IMR-90 (cell line): Measurements from ENCODE around the gene ID3. TPM values are rescaled to one million over a fixed set of nuclear protein-coding genes. Genes with fewer than 3 reads are reported as not detected.
A peak's percentile ranks its signal among the peaks of the same experiment; 100 is the strongest.

Source experiments
- ATAC-seq: fragments of 200-7000 bp; cut with Tn5 transposase; 2 replicates; pipeline ENCODE4 v1.9.1; 2020; ENCODE audit warnings: low read depth, mild to moderate bottlenecking, moderate library complexity
- BruUV-seq: library from RNA; stranded (reverse); fragments of 400-500 nt; replicated peaks from 2 replicates; lab custom pipeline; 2021; lab: Mats Ljungman, UMichigan
- CTCF ChIA-PET: fragments of 300-600 bp; formaldehyde crosslinking; extraction: SDS; loops from one replicate; lab custom pipeline; 2021; ENCODE audit warnings: antibody characterized with exemption; lab: Yijun Ruan, JAX
- POLR2A ChIA-PET: fragments of 300-600 bp; sonication (Branson Sonifier 250); formaldehyde crosslinking; loops from one replicate; lab custom pipeline; 2022; ENCODE audit warnings: antibody characterized with exemption; ENCODE audit not compliant: unreplicated experiment; lab: Charles Lee
- DNase-seq: peaks from one replicate; pipeline ENCODE4 v3.0.0; 2013
- H2AFZ ChIP-seq: replicated peaks from 2 replicates; pipeline ENCODE3; 2013; ENCODE audit warnings: low read length, mild to moderate bottlenecking; ENCODE audit not compliant: poor library complexity
- H2AK5ac ChIP-seq: 2 replicates; pipeline ENCODE4 v1.6.1; 2013; ENCODE audit warnings: low read depth, low read length, inconsistent platforms
- H2AK9ac ChIP-seq: replicated peaks from 2 replicates; pipeline ENCODE3; 2013; ENCODE audit warnings: mild to moderate bottlenecking, low read depth, low read length, moderate library complexity; ENCODE audit not compliant: poor library complexity
- H2BK120ac ChIP-seq: 2 replicates; pipeline ENCODE4 v1.6.1; 2013; ENCODE audit warnings: low read depth, low read length, inconsistent platforms
- H2BK15ac ChIP-seq: 3 replicates; pipeline ENCODE4 v1.6.1; 2013; ENCODE audit warnings: low read depth, low read length, inconsistent platforms
- H2BK20ac ChIP-seq: 2 replicates; pipeline ENCODE4 v1.6.1; 2013; ENCODE audit warnings: low read depth, mild to moderate bottlenecking, inconsistent platforms, low read length, moderate library complexity
- H2BK5ac ChIP-seq: 2 replicates; pipeline ENCODE4 v1.6.1; 2013; ENCODE audit warnings: mild to moderate bottlenecking, low read depth, low read length, inconsistent platforms; ENCODE audit not compliant: poor library complexity, severe bottlenecking
- H3K14ac ChIP-seq: replicated peaks from 2 replicates; pipeline ENCODE4 v1.6.1; 2013; ENCODE audit warnings: low read depth, low read length, inconsistent platforms
- H3K18ac ChIP-seq: 2 replicates; pipeline ENCODE4 v1.6.1; 2013; ENCODE audit warnings: low read depth, low read length, control low read depth
- H3K23ac ChIP-seq: 2 replicates; pipeline ENCODE4 v1.6.1; 2013; ENCODE audit warnings: low read depth, low read length, inconsistent platforms
- H3K27ac ChIP-seq: 2 replicates; pipeline ENCODE4 v1.5.1; 2013; ENCODE audit warnings: mild to moderate bottlenecking, control low read depth, low read length; ENCODE audit not compliant: insufficient read depth
- H3K27me3 ChIP-seq: 2 replicates; pipeline ENCODE4 v1.6.1; 2013; ENCODE audit warnings: low read length; ENCODE audit not compliant: control insufficient read depth, insufficient read depth
- H3K36me3 ChIP-seq: 2 replicates; pipeline ENCODE4 v1.6.1; 2013; ENCODE audit warnings: low read length, mixed read lengths; ENCODE audit not compliant: control insufficient read depth, insufficient read depth
- H3K4ac ChIP-seq: 2 replicates; pipeline ENCODE4 v1.6.1; 2013; ENCODE audit warnings: low read depth, low read length, inconsistent platforms
- H3K4me1 ChIP-seq: 2 replicates; pipeline ENCODE4 v1.6.1; 2013; ENCODE audit warnings: low read length, mixed read lengths; ENCODE audit not compliant: control insufficient read depth, insufficient read depth
- H3K4me2 ChIP-seq: 2 replicates; pipeline ENCODE4 v1.6.1; 2013; ENCODE audit warnings: low read depth, mild to moderate bottlenecking, control low read depth, low read length, moderate library complexity
- H3K4me3 ChIP-seq: 2 replicates; pipeline ENCODE4 v1.5.1; 2013; ENCODE audit warnings: low read depth, mild to moderate bottlenecking, control low read depth, low read length, moderate library complexity; ENCODE audit not compliant: insufficient read depth
- H3K56ac ChIP-seq: 2 replicates; pipeline ENCODE4 v1.6.1; 2013; ENCODE audit warnings: low read length, inconsistent platforms; ENCODE audit not compliant: insufficient read depth; ENCODE audit errors: extremely low read depth
- H3K79me1 ChIP-seq, 2 experiments: 2 replicates each; pipeline ENCODE4 v1.6.1; 2013; ENCODE audit warnings: low read length in 2 of 2, inconsistent platforms in 1 of 2, low read depth in 1 of 2
- H3K9ac ChIP-seq: 2 replicates; pipeline ENCODE4 v1.6.1; 2013; ENCODE audit warnings: low read depth, low read length, control low read depth
- H3K9me1 ChIP-seq: 2 replicates; pipeline ENCODE4 v1.6.1; 2013; ENCODE audit warnings: low read length, inconsistent platforms; ENCODE audit not compliant: insufficient read depth
- H3K9me3 ChIP-seq: 2 replicates; pipeline ENCODE4 v1.6.1; 2013; ENCODE audit warnings: low read length; ENCODE audit not compliant: control insufficient read depth, insufficient read depth
- H4K20me1 ChIP-seq: 2 replicates; pipeline ENCODE4 v1.6.1; 2013; ENCODE audit warnings: low read length, inconsistent platforms; ENCODE audit not compliant: insufficient read depth
- H4K5ac ChIP-seq: 2 replicates; pipeline ENCODE4 v1.6.1; 2013; ENCODE audit warnings: mild to moderate bottlenecking, low read depth, low read length, control low read depth
- H4K8ac ChIP-seq, 2 experiments: 2 replicates each; pipeline ENCODE4 v1.6.1; 2013; ENCODE audit warnings: low read depth in 2 of 2, low read length in 2 of 2, control low read depth in 1 of 2, inconsistent platforms in 1 of 2
- H4K91ac ChIP-seq: 2 replicates; pipeline ENCODE4 v1.6.1; 2013; ENCODE audit warnings: low read depth, low read length, inconsistent platforms; ENCODE audit not compliant: insufficient read depth
- BHLHE40 ChIP-seq: fragments of 150-350 bp; IDR thresholded peaks from 2 replicates; pipeline ENCODE4 v1.6.1; 2016; ENCODE audit warnings: mild to moderate bottlenecking, low read depth, low read length
- CHD1 ChIP-seq: IDR thresholded peaks from 2 replicates; pipeline ENCODE4 v1.6.1; 2012; ENCODE audit warnings: low read depth, low read length, improper control_type of control experiment
- FOS ChIP-seq: fragments of 150-350 bp; IDR thresholded peaks from 2 replicates; pipeline ENCODE4 v1.6.1; 2016; ENCODE audit warnings: low read depth, low read length
- MAFK ChIP-seq: IDR thresholded peaks from 2 replicates; pipeline ENCODE4 v1.6.1; 2012; ENCODE audit warnings: low read depth, low read length, improper control_type of control experiment
- MAZ ChIP-seq: IDR thresholded peaks from 2 replicates; pipeline ENCODE4 v1.6.1; 2012; ENCODE audit warnings: low read depth, mild to moderate bottlenecking, low read length, improper control_type of control experiment, moderate library complexity, borderline replicate concordance
- NFE2L2 ChIP-seq: fragments of 150-350 bp; IDR thresholded peaks from 2 replicates; pipeline ENCODE4 v1.6.1; 2016; ENCODE audit warnings: low read depth, mild to moderate bottlenecking, low read length
- POLR2A ChIP-seq: IDR thresholded peaks from 2 replicates; pipeline ENCODE4 v1.6.1; 2012; ENCODE audit warnings: mild to moderate bottlenecking, low read depth, low read length
- RCOR1 ChIP-seq: IDR thresholded peaks from 2 replicates; pipeline ENCODE4 v1.6.1; 2012; ENCODE audit warnings: mild to moderate bottlenecking, low read length, improper control_type of control experiment; ENCODE audit not compliant: insufficient replicate concordance
- RFX5 ChIP-seq: IDR thresholded peaks from 2 replicates; pipeline ENCODE4 v1.8.0; 2012; ENCODE audit warnings: low read depth, mild to moderate bottlenecking, low read length, moderate library complexity
- SMC3 ChIP-seq: fragments of 150-350 bp; IDR thresholded peaks from 2 replicates; pipeline ENCODE4 v1.6.1; 2016; ENCODE audit warnings: low read depth, mild to moderate bottlenecking, antibody characterized with exemption, low read length, moderate library complexity
- WGBS, 2 experiments: methylation state at CpG; one replicate each; pipeline versions ENCODE4 v1.1.5 to v1.1.7; 2013; ENCODE audit warnings: missing lambda C conversion rate in 2 of 2; ENCODE audit not compliant: insufficient read length in 1 of 2; ENCODE audit errors: extremely low coverage in 2 of 2; 5-methylcytosine and 5-hydroxymethylcytosine counted together
- dilution Hi-C: fragments of 300-500 bp; cut with HindIII; formaldehyde crosslinking; loops from one replicate; pipeline ENCODE4 v1.14.3; 2018; ENCODE audit warnings: low sequenced_read_pairs; ENCODE audit not compliant: unreplicated experiment
- in situ Hi-C: fragments of 300-500 bp; cut with MboI; formaldehyde crosslinking; loops from 3 replicates; pipeline ENCODE4 v1.14.3; 2019; ENCODE audit warnings: low sequenced_read_pairs, inconsistent platforms, mixed read lengths
- intact Hi-C: fragments of 100-400 bp; cut with micrococcal nuclease; formaldehyde crosslinking; loops from 2 replicates; pipeline ENCODE4 v1.10.0; 2022
- polyA plus RNA-seq, 3 experiments: library from polyadenylated mRNA; depleted of rRNA; stranded (reverse); fragments of >200 nt; gene quantifications; 2 replicates each; pipeline ENCODE4 v1.2.3, GENCODE V29; 2012; ENCODE audit warnings: low replicate concordance in 1 of 3
- total RNA-seq: library from RNA; depleted of rRNA; stranded (reverse); fragments of >200 nt; gene quantifications from 2 replicates; pipeline ENCODE4 v1.2.3, GENCODE V29; 2012
- TF ChIP-seq, protein P1 (sequence below): conservative IDR thresholded peaks from 2 replicates; pipeline ENCODE4 v1.5.1; 2012; ENCODE audit warnings: mild to moderate bottlenecking, low read depth, low read length, improper control_type of control experiment
- TF ChIP-seq, protein P2 (sequence below): fragments of 150-350 bp; IDR thresholded peaks from 2 replicates; pipeline ENCODE4 v1.6.1; 2017; ENCODE audit warnings: mild to moderate bottlenecking, antibody characterized with exemption, low read length, low read depth
- TF ChIP-seq, protein P3 (sequence below): fragments of 150-350 bp; IDR thresholded peaks from 2 replicates; pipeline ENCODE4 v1.6.1; 2016; ENCODE audit warnings: low read depth, mild to moderate bottlenecking, low read length, moderate library complexity, borderline replicate concordance

The ID3 gene
- total and polyA plus RNA-seq, 2 of the 4 experiments (the other 2 are of a cell fraction): 109 to 304 TPM

DNA sequence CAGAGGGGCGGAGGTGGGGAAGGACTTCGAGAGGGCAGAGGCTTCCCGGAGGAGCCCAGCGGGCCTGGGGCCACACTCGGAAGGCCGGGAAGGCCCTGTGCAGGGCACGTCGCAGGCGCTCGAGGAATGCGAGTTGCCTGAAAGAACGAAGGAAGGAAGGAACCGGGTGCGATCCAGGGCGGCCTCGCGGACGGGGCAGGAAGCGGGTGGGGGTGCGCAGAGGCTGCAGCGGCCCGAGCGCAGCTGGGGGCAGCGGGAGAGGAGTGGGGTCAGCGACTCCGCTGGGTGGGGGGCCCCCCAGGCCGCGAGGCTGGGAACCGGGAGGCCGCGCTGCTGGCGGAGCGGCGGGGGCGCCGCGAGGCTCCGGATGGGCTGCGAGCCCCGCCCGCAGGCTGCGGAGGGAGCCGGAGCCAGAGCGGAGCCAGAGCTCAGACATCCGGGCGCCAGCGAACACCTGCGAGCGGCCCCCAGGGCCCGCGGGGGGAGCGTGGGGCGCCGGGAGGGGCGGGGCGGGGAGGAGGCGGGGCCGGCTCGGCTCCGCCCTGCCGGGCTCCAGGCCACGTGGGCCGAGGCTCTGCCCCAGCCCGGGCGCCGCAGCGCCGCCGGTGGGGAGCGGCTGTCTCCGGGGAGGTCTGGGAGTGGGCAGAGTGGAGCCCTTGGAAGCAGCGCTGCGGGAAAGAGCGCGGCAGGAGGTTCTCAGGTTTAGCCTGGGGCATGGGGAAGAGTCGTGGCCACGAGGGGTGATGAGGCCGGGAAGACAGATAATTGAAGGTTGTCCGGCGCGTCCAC, 4.6 kb downstream of the ID3 start:
- peak overlapping the region; percentile 95 to 96 for H4K8ac ChIP-seq
- H3K9me1 ChIP-seq: 0 out of 2 replicates have a peak, but pooled peaks cover 3% of the 10 kb centered on the region
- no TSS peak for BruUV-seq
- H2AK9ac ChIP-seq: peak overlapping the region; percentile 94
- peaks cover 0 to 35% of the 10 kb centered on the region in 2 experiments; a peak in 3 of 4 replicates for H3K79me1 ChIP-seq
- intact Hi-C loops (loop anchor here (1.0 to 5.0 kb wide), 2 partner anchors 81 to 138 kb away; partner anchors contain the start of gene RPL11), in situ Hi-C loops (no loop called here), dilution Hi-C loops (no loop called here)
- H2BK5ac ChIP-seq: peak overlapping the region; percentile 92
- H3K4me3 ChIP-seq: peak overlapping the region; percentile 43
- peak overlapping the region; percentile 93 for H3K4me2 ChIP-seq
- H4K91ac ChIP-seq: peak overlapping the region; percentile 99
- no peaks in the 10 kb centered on the region for H3K27me3 ChIP-seq
- H3K56ac ChIP-seq: peak overlapping the region; percentile 97
- peak overlapping the region; percentile 86 for H3K27ac ChIP-seq
- peak overlapping the region; percentile 99 for H2AK5ac ChIP-seq
- H3K9me3 ChIP-seq: no peaks in the 10 kb centered on the region
- CTCF ChIA-PET: interaction anchor here (0.8 to 9.4 kb wide), 4 partner anchors 8 to 81 kb away, joined by 3 to 67 read pairs (median 4); no protein-coding TSS in a partner anchor
- peak; percentile 85 for DNase-seq
- peak overlapping the region; percentile 96 for H2BK20ac ChIP-seq
- H3K23ac ChIP-seq: peak overlapping the region; percentile 99
- POLR2A ChIA-PET: interaction anchor here (0.6 to 2.5 kb wide), 5 partner anchors 28 to 390 kb away, joined by 3 to 9 read pairs (median 3); no protein-coding TSS in a partner anchor
- H2BK120ac ChIP-seq: peak overlapping the region; percentile 99
- peak overlapping the region; percentile 73 for H3K9ac ChIP-seq
- peak overlapping the region; percentile 98 for H3K14ac ChIP-seq
- H3K18ac ChIP-seq: peak overlapping the region; percentile 56
- peaks cover 16% of the 10 kb centered on the region for H3K36me3 ChIP-seq
- H3K4ac ChIP-seq: peak overlapping the region; percentile 99
- H3K4me1 ChIP-seq: peaks cover 21% of the 10 kb centered on the region
- 1% methylated on average over 23 of the region's 81 CpGs; no CpG with 5 or more reads in 1 of the 2 experiments for WGBS, 2 experiments
- ATAC-seq: peak; percentile 77
- H4K20me1 ChIP-seq: peaks cover 42% of the 10 kb centered on the region
- H4K5ac ChIP-seq: peak overlapping the region; percentile 96
- H2AFZ ChIP-seq: peak overlapping the region; percentile 90
- peak overlapping the region; percentile 79 for H2BK15ac ChIP-seq
- TF ChIP-seq POLR2A (peak; percentile 18; the same call in 1 of the 2 replicates), MAFK (no peak), RCOR1 (no peak), RFX5 (no peak), CHD1 (peak; percentile 86; the same call in 1 of the 2 replicates), MAZ (peak; percentile 91), SMC3 (peak; percentile 31; the same call in 1 of the 2 replicates), BHLHE40 (no peak), NFE2L2 (peak; percentile 4; the same call in 1 of the 2 replicates), FOS (peak; percentile 7; the same call in 1 of the 2 replicates)
- TF ChIP-seq, protein P1, sequence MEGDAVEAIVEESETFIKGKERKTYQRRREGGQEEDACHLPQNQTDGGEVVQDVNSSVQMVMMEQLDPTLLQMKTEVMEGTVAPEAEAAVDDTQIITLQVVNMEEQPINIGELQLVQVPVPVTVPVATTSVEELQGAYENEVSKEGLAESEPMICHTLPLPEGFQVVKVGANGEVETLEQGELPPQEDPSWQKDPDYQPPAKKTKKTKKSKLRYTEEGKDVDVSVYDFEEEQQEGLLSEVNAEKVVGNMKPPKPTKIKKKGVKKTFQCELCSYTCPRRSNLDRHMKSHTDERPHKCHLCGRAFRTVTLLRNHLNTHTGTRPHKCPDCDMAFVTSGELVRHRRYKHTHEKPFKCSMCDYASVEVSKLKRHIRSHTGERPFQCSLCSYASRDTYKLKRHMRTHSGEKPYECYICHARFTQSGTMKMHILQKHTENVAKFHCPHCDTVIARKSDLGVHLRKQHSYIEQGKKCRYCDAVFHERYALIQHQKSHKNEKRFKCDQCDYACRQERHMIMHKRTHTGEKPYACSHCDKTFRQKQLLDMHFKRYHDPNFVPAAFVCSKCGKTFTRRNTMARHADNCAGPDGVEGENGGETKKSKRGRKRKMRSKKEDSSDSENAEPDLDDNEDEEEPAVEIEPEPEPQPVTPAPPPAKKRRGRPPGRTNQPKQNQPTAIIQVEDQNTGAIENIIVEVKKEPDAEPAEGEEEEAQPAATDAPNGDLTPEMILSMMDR: peak; percentile 37
- TF ChIP-seq, protein P2, sequence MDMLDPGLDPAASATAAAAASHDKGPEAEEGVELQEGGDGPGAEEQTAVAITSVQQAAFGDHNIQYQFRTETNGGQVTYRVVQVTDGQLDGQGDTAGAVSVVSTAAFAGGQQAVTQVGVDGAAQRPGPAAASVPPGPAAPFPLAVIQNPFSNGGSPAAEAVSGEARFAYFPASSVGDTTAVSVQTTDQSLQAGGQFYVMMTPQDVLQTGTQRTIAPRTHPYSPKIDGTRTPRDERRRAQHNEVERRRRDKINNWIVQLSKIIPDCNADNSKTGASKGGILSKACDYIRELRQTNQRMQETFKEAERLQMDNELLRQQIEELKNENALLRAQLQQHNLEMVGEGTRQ: peak; percentile 93
- TF ChIP-seq, protein P3, sequence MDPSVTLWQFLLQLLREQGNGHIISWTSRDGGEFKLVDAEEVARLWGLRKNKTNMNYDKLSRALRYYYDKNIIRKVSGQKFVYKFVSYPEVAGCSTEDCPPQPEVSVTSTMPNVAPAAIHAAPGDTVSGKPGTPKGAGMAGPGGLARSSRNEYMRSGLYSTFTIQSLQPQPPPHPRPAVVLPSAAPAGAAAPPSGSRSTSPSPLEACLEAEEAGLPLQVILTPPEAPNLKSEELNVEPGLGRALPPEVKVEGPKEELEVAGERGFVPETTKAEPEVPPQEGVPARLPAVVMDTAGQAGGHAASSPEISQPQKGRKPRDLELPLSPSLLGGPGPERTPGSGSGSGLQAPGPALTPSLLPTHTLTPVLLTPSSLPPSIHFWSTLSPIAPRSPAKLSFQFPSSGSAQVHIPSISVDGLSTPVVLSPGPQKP: no peak
